ENCODE results near the gene SLC49A3. TPM values are rescaled to one million over a fixed set of nuclear protein-coding genes. Genes with fewer than 3 reads are reported as not detected.

The SLC49A3 gene
- total and polyA plus RNA-seq, 12 donors, result 1.4 to 24.5 (median 7.3) TPM

GRCh38 chr4:661881-662761, 26.8 kb downstream of the SLC49A3 start:
- Histone ChIP-seq H3K9me3 (replicated peaks in 1 of 3) (no peaks in the 10 kb centered on the region), H3K36me3 (replicated peaks in 1 of 2) (no peaks in the 10 kb centered on the region), H3K27ac (no peak overlapping the region), H3K4me3 (no peak overlapping the region), H3K27me3 (peaks cover 6% of the 10 kb centered on the region), H3K4me1 (replicated peaks in 1 of 2) (no peaks in the 10 kb centered on the region)
- intact Hi-C loops (cut with DNase I), result no loop called here
- 87 to 95% (median 93%) methylated on average over 28 to 42 of the region's 42 CpGs for WGBS, 4 donors
- peak in 1 of 7 donors; percentile 11 for DNase-seq
- TF ChIP-seq CTCF (IDR thresholded peaks at IDR 0.05), result no peak
- TF ChIP-seq POLR2A (IDR thresholded peaks at IDR 0.05), result no peak

DNA sequence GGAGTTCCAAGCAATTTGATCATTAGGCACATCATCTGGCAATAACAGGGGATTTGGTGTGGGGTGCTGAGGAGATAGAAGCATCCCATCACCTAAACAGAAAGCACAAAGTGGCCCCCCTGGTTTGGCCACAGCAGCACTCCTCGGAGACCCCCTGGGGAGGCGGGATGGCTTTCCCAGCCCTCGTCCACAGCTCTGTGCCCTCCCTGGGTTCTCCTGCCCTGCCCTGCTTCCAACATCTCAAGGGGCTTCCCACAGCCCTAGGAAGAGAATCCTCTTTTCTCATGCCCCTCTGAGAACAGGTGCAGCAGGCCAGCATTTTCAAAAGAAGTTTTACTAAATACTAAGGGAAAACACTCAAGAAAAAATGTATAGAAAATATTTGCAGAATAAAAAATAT, 27.7 kb downstream of the SLC49A3 start:
- Histone ChIP-seq H3K4me1 (replicated peaks in 1 of 2) (no peaks in the 10 kb centered on the region), H3K27me3 (peaks cover 6% of the 10 kb centered on the region), H3K36me3 (replicated peaks in 1 of 2) (no peaks in the 10 kb centered on the region), H3K27ac (no peak overlapping the region), H3K9me3 (replicated peaks in 1 of 3) (no peaks in the 10 kb centered on the region), H3K4me3 (no peak overlapping the region)
- WGBS, 4 donors, result 71 to 91% (median 84%) methylated on average over 3 of the region's 3 CpGs
- no peak for TF ChIP-seq POLR2A (IDR thresholded peaks at IDR 0.05)
- TF ChIP-seq CTCF (IDR thresholded peaks at IDR 0.05), result no peak
- no peak for DNase-seq
- intact Hi-C loops (cut with DNase I), result no loop called here

DNA sequence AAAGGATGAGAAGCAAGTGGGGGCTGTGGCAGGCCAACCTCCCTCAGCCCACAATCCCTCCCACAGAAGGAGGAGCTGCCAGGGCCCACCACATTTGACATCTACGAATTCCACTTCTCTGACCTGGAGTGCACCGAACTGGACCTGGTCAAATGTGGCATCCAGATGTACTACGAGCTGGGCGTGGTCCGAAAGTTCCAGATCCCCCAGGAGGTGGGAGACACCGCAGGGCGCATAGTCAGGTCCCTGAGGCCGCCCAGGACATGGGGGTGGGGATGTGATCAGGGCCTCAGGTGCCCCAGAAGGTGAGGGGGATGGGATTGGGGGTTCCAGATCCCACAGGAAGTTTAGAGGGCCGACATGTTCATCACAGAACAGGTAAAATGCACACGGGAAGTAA, 28.6 kb downstream of the SLC49A3 start:
- no peak overlapping the region for H3K27ac ChIP-seq
- no peaks in the 10 kb centered on the region for H3K36me3 ChIP-seq (replicated peaks in 1 of 2)
- peaks cover 6% of the 10 kb centered on the region for H3K27me3 ChIP-seq
- H3K4me1 ChIP-seq (replicated peaks in 1 of 2), result no peaks in the 10 kb centered on the region
- H3K4me3 ChIP-seq, result no peak overlapping the region
- DNase-seq, result peak in 1 of 7 donors; percentile 2
- intact Hi-C loops (cut with DNase I), result no loop called here
- no peaks in the 10 kb centered on the region for H3K9me3 ChIP-seq (replicated peaks in 1 of 3)
- TF ChIP-seq POLR2A (IDR thresholded peaks at IDR 0.05), result no peak
- no peak for TF ChIP-seq CTCF (IDR thresholded peaks at IDR 0.05)
- 83 to 91% (median 91%) methylated on average over 5 to 10 of the region's 10 CpGs for WGBS, 4 donors

DNA sequence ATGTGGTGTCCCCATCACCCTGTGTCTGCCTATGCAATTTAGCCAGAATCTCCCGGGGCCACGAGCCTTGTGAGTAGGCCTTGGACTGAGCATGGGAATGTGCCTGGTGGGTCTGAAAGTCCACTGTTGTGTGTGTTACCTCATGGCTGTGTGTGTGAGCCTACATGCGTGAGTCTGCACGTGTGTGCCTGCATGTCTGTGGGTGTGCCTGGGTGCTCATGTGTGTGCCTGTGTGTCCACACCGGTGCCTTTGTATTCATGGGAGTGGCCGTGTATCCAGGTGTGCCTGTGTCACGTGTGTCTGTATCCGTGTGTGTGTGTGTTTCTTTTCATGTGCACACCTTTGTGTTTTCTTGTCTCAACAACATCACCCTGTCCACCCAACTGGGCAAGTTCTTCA, 29.1 kb downstream of the SLC49A3 start:
- peak in 1 of 7 donors; percentile 9 for DNase-seq

More for the DNA sequence above, 29.1 kb downstream of the SLC49A3 start:
- Histone ChIP-seq H3K27me3 (peaks cover 6% of the 10 kb centered on the region), H3K4me1 (replicated peaks in 1 of 2) (no peaks in the 10 kb centered on the region), H3K4me3 (no peak overlapping the region), H3K9me3 (replicated peaks in 1 of 3) (no peaks in the 10 kb centered on the region), H3K27ac (no peak overlapping the region), H3K36me3 (replicated peaks in 1 of 2) (no peaks in the 10 kb centered on the region)
- intact Hi-C loops (cut with DNase I), result no loop called here
- 85 to 96% (median 90%) methylated on average over 8 of the region's 8 CpGs for WGBS, 4 donors
- TF ChIP-seq CTCF (IDR thresholded peaks at IDR 0.05), result no peak

All from adrenal gland (tissue), 12 donors.